ENCODE data around the gene FGGY.
A peak's percentile ranks its signal among the peaks of the same experiment; 100 is the strongest.

Gene FGGY

DNA sequence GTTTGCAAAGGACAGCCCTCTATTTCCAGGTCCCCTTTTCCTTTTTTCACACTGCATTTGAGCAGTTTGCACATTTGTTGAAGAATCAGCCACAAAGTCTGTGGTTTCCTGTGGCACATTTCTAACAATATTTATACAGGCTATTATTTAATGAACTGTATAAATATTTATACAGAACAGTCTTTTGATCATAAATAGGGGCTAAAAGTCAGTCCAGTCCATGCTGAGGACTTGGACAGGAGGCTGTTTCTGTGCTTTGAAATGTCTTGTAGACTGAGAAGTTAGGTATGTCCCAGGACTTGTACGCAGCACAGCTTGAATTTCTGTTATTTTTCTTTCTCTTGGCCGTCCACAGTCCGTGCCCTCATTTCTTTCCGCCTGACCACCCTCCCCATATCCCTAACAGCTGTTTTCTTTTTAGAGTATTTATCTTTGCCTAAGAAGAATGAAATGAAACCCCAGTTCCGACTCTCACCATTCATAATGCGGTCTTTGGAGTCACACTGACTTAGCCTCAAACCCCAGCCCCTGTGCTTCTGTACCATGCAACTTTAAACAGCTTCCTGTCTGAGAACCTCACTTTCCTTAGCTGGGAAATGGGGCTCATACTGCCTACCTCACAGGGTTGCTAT lies 19.7 kb downstream of the FGGY start:
- no peak for DNase-seq

DNA sequence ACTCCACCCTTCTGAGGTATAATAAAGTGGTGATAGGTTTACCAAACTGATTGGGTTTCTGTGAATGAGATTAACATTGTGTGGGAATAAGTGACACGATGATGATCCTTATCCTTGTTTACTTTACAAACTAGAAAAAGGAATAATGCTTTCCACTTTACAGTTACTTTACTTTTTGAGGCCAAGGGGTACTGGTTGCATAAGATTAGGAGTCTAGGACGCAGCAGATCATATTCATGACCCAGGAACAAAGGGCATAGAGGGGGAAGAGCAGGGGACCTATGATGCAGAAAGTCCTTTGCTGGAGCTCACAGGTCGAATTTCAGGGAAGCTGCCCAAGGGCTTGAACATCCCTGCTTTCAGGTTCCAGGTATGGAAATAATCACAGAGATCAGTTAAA lies 20.4 kb downstream of the FGGY start:
- DNase-seq, result no peak

GRCh38 chr1:59317780-59318179 lies 20.9 kb downstream of the FGGY start:
- no peak for DNase-seq

DNA sequence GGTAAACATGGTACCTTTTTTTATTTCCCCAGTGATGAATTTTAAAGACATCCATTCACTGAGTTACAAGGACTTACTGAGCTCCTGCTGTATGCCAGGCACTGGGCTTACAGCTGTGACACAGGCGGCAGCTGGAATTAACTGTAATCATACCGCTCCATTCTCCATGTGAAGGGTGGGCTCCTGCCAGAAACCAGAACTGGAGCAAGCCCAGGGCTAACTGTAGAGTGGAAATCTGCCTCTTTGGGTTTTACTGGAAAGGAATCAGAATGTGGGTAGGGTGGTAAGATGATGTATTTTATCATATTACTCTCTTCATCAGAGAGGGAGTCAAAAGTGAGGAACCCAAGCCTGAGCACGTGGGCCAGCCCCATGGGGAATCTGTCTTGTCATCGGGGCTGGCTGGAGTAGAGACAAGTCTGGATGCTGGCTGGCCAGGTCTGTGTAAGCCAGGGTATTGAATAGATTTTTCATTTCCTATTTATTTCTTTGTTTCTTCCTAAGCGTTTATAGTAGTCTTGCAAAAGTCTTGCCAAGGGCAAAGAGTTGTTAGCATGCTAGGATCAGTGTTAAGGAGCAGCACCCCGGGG lies 21.5 kb downstream of the FGGY start:
- no peak for DNase-seq

- DNase-seq, result no peak
Measured at GRCh38 chr1:59322394-59322793, 25.5 kb downstream of the FGGY start.

GRCh38 chr1:59322814-59323213 lies 25.9 kb downstream of the FGGY start:
- no peak for DNase-seq

- DNase-seq, result no peak
Measured at GRCh38 chr1:59323879-59324278, 27.0 kb downstream of the FGGY start.

DNA sequence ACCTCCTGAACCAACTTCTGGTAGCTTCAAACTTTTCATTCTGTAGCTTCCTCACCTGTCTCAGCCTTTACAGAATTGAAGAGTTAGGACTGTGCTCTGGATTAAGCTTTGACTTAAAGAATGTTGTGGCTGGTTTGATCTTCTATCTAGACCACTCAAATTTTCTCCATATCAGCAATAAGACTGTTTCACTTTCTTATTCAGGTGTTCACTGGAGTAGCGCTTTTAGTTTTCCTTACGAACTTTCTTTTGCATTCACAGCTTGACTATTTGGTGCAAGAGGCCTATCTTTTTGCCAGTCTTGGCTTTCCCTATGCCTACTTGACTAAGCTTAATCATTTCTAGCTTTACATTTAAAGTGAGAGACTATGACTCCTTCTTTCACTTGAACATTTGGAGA lies 31.5 kb downstream of the FGGY start:
- DNase-seq, result peak; percentile 45

DNA sequence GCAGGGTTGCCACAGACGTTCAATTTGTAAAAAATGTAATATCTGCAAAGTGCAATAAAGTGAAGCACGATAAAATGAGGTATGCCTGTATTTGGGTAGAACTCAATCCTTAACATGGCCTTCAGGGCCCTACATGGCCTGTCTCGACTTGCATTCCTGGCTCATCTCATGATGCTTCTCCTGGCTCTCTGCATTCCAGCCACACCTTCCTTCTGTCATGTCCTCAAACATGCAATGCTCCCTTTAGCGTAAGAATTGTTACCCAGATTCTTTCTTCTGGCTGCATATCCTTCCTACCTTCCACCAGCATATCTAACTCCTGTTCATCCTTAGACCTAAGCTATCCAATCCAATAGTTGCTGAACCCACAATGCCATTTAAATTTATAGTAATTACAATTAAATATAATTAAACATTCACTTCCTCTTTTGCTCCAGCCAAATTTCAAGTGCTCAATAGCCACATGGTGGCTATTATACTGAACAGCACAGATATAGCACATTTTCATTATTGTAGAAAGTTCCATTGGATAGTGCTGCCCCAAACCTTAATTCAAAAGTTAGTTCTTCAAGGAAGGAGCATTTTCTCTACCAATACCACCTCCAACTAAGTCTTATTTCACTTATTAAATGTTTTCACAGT lies 32.6 kb downstream of the FGGY start:
- DNase-seq, result no peak

- no peak for DNase-seq
Measured at GRCh38 chr1:59331686-59332620, 35.1 kb downstream of the FGGY start.

DNA sequence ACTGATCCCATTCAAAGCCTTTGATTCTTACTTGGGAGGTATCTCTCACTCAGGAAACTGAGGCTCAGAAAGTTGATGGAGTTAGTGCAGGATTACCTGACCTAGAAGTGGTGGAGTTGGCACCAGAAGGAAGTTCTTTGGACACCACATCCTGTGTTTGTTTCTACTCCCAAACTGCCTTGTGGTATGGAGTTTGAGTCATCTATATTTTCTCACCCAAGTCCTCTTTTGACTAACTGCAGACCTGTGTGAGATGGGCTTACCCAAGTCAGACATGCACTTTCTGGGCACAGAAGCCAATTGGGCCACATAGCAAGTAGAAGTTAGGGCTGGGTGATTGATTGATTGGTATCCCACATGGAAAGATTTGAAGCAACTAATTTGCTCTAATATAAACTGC lies 36.1 kb downstream of the FGGY start:
- DNase-seq, result peak; percentile 83

- DNase-seq, result peak; percentile 70
Measured at GRCh38 chr1:59333626-59334277, 36.9 kb downstream of the FGGY start.

DNA sequence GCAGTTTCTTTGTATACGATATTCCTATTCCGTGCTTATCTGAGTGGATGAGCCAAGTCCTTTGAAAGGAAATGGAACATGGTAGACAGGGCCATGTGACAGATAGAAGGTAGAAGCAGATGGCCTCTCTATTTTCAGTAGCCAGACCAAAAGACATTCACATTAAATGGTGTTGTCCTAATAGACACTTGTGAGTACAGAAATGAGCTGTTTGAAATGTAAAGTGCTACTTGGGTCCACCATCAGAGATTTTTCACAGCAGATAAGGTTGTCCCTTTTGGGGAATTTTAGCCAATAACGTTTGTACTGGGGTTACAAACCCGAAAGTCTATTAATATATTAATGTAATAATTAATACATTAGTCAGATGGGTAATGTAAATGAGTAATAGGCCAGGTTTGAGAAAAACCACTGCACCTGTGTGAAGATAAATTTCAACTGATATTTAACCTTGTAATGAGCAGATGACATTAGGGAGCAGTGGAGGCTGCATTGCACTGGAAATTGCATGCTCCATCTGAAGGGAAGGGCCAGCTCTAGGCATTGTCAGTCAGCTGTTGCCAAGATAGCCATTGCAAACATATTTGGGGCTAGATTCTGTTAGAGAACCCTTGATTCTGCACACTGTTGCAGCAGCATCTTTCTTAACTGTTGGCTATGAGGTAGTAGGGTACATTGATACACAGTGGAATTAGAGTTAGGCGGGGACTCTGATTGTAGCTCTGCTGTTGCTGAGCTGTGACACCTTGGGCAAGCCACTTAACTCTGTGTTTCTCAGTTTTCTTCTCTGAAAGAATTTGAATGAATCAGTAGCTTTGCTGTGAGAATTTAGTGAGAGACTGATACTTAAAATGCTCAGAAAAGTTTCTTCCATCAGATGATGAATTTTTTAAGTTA lies 43.8 kb downstream of the FGGY start:
- no peak for DNase-seq

DNA sequence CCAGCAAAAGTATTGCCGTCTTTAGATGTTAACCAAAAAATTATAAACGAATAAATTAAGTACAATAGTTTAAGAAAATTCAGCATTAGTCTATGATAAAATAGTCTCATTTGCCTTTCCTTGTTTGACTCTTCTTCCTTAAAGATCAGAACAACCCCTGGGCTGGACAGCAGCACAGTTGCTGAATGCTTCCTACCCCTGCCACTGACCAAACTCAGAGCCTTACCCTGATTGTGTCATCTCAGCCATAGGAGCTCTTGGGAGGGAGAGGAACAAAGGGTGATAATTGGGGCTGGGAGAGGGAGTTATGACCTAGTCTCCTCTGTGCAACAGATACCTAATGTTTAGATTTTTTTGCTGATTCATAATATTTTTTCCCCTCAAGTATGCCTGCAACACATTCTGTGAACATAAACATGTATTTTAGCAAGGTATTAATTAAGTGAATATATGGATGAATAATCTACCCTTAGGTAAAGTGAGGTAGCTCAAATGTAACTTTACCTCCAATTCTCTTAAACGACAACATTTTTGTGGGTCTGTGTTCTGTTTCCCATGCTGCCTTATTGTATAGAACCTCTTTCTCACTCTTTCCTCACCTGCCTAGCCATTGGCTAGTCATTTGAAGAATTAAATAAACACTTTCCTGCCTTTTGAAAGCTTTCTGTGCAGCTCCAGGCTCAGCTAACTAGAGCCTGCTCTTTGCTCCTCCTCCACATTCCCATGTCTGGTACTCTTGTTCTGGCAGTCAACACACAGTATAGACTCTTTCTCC lies 46.1 kb downstream of the FGGY start:
- DNase-seq, result no peak

GRCh38 chr1:59343576-59343840 lies 46.6 kb downstream of the FGGY start:
- DNase-seq, result no peak

- no peak for DNase-seq
Measured at GRCh38 chr1:59345221-59345620, 48.3 kb downstream of the FGGY start.

DNA sequence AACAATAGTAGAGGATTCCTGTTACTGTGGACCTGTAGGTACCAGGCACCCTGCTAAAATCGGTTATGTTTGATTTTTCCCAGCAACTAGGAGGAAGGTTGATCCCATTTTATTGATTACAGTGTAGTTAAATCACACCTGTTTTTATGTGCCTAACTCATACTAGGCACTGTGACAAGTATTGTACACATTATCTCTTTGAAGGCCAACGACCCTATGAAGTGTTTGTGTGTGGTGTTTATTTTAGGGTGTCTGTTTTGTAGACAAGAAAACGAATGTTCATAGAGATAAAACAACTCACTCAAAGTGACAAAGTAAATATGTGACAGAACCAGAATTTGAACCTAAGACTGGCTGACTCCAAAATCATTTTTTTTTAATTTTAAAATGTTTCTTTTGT lies 49.5 kb downstream of the FGGY start:
- no peak for DNase-seq

DNA sequence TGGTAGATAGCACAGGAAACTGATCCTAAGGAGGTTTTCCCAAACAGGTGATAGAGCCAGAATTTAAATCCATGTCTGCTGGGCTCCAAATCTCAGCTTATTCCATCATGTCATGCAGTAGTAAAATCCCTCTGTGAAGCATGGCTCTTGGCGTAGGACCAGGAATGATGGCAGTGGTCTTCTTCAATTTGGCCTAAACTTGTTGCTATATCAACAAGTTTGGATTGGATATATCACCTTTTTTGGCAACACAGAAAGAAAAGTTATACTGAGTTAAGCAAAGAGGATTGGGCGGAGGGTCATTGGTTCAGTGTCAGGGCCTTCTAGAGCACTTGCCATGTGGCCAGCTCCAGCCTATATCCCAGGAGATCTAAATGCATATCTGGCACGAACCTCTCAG lies 52.2 kb downstream of the FGGY start:
- DNase-seq, result no peak

- DNase-seq, result no peak
Measured at GRCh38 chr1:59350521-59350920, 53.6 kb downstream of the FGGY start.

DNA sequence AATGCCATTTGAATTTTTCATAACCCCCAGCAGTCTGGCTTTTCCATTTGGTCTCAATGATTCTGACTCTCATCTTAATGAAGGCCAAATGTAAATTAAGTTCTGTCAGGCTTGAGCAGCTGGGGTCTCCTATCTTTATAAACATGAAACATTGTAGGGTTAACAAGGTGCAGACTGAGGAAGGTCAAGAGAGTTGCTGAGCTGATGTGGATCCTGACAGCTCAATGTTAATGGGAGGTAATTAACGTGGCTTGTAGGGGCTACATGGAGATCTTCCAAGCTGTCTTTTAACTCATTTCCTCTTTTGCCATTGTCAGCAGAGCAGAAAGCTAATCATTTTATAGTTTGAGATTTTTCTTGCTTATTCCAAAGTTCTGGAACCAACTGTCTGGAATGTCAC lies 55.2 kb downstream of the FGGY start:
- DNase-seq, result no peak

DNA sequence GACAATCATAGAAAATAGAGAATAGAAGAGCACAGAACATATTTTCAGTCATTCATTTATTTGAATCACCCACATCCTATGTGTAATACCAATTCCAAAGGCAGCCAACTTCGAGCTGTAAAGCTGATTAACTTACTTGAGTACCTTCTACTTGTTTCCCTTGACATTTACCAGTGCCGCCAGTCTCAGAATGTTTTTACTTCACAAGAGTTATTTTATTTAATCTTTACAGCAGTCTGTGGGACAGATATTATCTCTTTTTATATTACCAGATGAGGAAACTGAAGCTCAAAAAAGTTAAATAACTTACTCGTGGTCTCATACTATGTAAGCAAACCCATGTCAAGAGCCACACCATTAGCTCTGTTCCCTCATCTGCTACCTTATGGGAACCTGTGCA lies 56.6 kb downstream of the FGGY start:
- no peak for DNase-seq
